ENCODE results near the gene PLXNA4. TPM values are rescaled to one million over a fixed set of nuclear protein-coding genes. Genes with fewer than 3 reads are reported as not detected.

The PLXNA4 gene
- polyA plus RNA-seq, 1 donor from 2014 or later, result not detected

- H3K27me3 Mint-ChIP-seq, result peaks cover 16% of the 10 kb centered on the region
- H3K9me3 Mint-ChIP-seq, result no peaks in the 10 kb centered on the region
- no peak overlapping the region for H3K27ac Mint-ChIP-seq
- no peak overlapping the region for H3K4me3 Mint-ChIP-seq
- no peaks in the 10 kb centered on the region for H3K4me1 Mint-ChIP-seq
- H3K36me3 Mint-ChIP-seq, result no peaks in the 10 kb centered on the region
Observed at GRCh38 chr7:132328047-132328620, 248.1 kb downstream of the PLXNA4 start.

- no peaks in the 10 kb centered on the region for H3K4me1 Mint-ChIP-seq
- no peak overlapping the region for H3K4me3 Mint-ChIP-seq
- H3K36me3 Mint-ChIP-seq, result no peaks in the 10 kb centered on the region
- H3K27me3 Mint-ChIP-seq, result peaks cover 14% of the 10 kb centered on the region
- no peaks in the 10 kb centered on the region for H3K9me3 Mint-ChIP-seq
- H3K27ac Mint-ChIP-seq, result no peak overlapping the region
Observed at GRCh38 chr7:132326878-132327589, 249.2 kb downstream of the PLXNA4 start.

GRCh38 chr7:132322970-132323369, 253.3 kb downstream of the PLXNA4 start:
- peaks cover 0 to 2% (median 0%) of the 10 kb centered on the region in 3 donors for H3K9me3 Mint-ChIP-seq
- H3K4me3 Mint-ChIP-seq, result no peak overlapping the region
- H3K4me1 Mint-ChIP-seq, result peaks cover 0 to 5% (median 3%) of the 10 kb centered on the region in 3 donors
- no peak overlapping the region for H3K27ac Mint-ChIP-seq
- H3K27me3 Mint-ChIP-seq, result peaks cover 19% of the 10 kb centered on the region
- H3K36me3 Mint-ChIP-seq, result no peaks in the 10 kb centered on the region

GRCh38 chr7:132321387-132321786, 254.9 kb downstream of the PLXNA4 start:
- no peaks in the 10 kb centered on the region for H3K36me3 Mint-ChIP-seq
- H3K9me3 Mint-ChIP-seq, result peaks cover 4 to 11% (median 5%) of the 10 kb centered on the region in 3 donors
- no peak overlapping the region for H3K27ac Mint-ChIP-seq
- H3K27me3 Mint-ChIP-seq, result peaks cover 20% of the 10 kb centered on the region
- H3K4me1 Mint-ChIP-seq, result peaks cover 0 to 7% (median 3%) of the 10 kb centered on the region in 3 donors
- no peak overlapping the region for H3K4me3 Mint-ChIP-seq

GRCh38 chr7:132319481-132319880, 256.8 kb downstream of the PLXNA4 start:
- no peak overlapping the region for H3K4me3 Mint-ChIP-seq
- H3K4me1 Mint-ChIP-seq, result peaks cover 0 to 7% (median 3%) of the 10 kb centered on the region in 3 donors
- peaks cover 13% of the 10 kb centered on the region for H3K27me3 Mint-ChIP-seq
- no peaks in the 10 kb centered on the region for H3K36me3 Mint-ChIP-seq
- H3K27ac Mint-ChIP-seq, result peak overlapping the region in 1 of 3 donors; percentile 21
- H3K9me3 Mint-ChIP-seq, result peaks cover 4 to 11% (median 7%) of the 10 kb centered on the region in 3 donors

GRCh38 chr7:132318352-132319318, 257.6 kb downstream of the PLXNA4 start:
- H3K36me3 Mint-ChIP-seq, result no peaks in the 10 kb centered on the region
- H3K4me1 Mint-ChIP-seq, result peaks cover 0 to 7% (median 3%) of the 10 kb centered on the region in 3 donors
- H3K27me3 Mint-ChIP-seq, result peaks cover 11% of the 10 kb centered on the region
- peak overlapping the region in 1 of 3 donors; percentile 21 for H3K27ac Mint-ChIP-seq
- H3K9me3 Mint-ChIP-seq, result peaks cover 4 to 11% (median 7%) of the 10 kb centered on the region in 3 donors
- H3K4me3 Mint-ChIP-seq, result peak overlapping the region in 2 of 4 donors; percentile 33 to 82

GRCh38 chr7:132317701-132318351, 258.4 kb downstream of the PLXNA4 start:
- Mint-ChIP-seq H3K4me3 (no peak overlapping the region), H3K4me1 (peaks cover 0 to 7% (median 3%) of the 10 kb centered on the region in 3 donors), H3K27ac (no peak overlapping the region), H3K36me3 (no peaks in the 10 kb centered on the region), H3K27me3 (peaks cover 13% of the 10 kb centered on the region), H3K9me3 (peaks cover 4 to 11% (median 7%) of the 10 kb centered on the region in 3 donors)

- H3K9me3 Mint-ChIP-seq, result peaks cover 4 to 10% (median 5%) of the 10 kb centered on the region in 3 donors
- H3K27me3 Mint-ChIP-seq, result peaks cover 8% of the 10 kb centered on the region
- no peak overlapping the region for H3K27ac Mint-ChIP-seq
- H3K4me1 Mint-ChIP-seq, result peaks cover 0 to under 1% (median 0%) of the 10 kb centered on the region in 3 donors
- no peaks in the 10 kb centered on the region for H3K36me3 Mint-ChIP-seq
- no peak overlapping the region for H3K4me3 Mint-ChIP-seq
Observed at GRCh38 chr7:132312531-132313055, 263.7 kb downstream of the PLXNA4 start.

- no peaks in the 10 kb centered on the region for H3K4me1 Mint-ChIP-seq
- no peak overlapping the region for H3K4me3 Mint-ChIP-seq
- peaks cover 11% of the 10 kb centered on the region for H3K27me3 Mint-ChIP-seq
- H3K36me3 Mint-ChIP-seq, result no peaks in the 10 kb centered on the region
- no peak overlapping the region for H3K27ac Mint-ChIP-seq
- H3K9me3 Mint-ChIP-seq, result peaks cover under 1 to 2% (median 2%) of the 10 kb centered on the region in 3 donors
Observed at GRCh38 chr7:132311733-132312132, 264.5 kb downstream of the PLXNA4 start.

- Mint-ChIP-seq H3K4me1 (no peaks in the 10 kb centered on the region), H3K36me3 (no peaks in the 10 kb centered on the region), H3K27me3 (peaks cover 6% of the 10 kb centered on the region), H3K9me3 (no peaks in the 10 kb centered on the region), H3K27ac (no peak overlapping the region), H3K4me3 (no peak overlapping the region)
Observed at GRCh38 chr7:132309102-132309805, 267.0 kb downstream of the PLXNA4 start.

GRCh38 chr7:132307465-132307864, 268.8 kb downstream of the PLXNA4 start:
- Mint-ChIP-seq H3K27me3 (peaks cover 4% of the 10 kb centered on the region), H3K36me3 (no peaks in the 10 kb centered on the region), H3K9me3 (no peaks in the 10 kb centered on the region), H3K4me1 (no peaks in the 10 kb centered on the region), H3K4me3 (no peak overlapping the region), H3K27ac (peak overlapping the region in 1 of 3 donors; percentile 46)

- no peaks in the 10 kb centered on the region for H3K4me1 Mint-ChIP-seq
- H3K27me3 Mint-ChIP-seq, result no peaks in the 10 kb centered on the region
- H3K4me3 Mint-ChIP-seq, result no peak overlapping the region
- no peak overlapping the region for H3K27ac Mint-ChIP-seq
- no peaks in the 10 kb centered on the region for H3K9me3 Mint-ChIP-seq
- H3K36me3 Mint-ChIP-seq, result no peaks in the 10 kb centered on the region
Observed at GRCh38 chr7:132300599-132301277, 275.5 kb downstream of the PLXNA4 start.

- H3K4me3 Mint-ChIP-seq, result no peak overlapping the region
- H3K4me1 Mint-ChIP-seq, result no peaks in the 10 kb centered on the region
- H3K9me3 Mint-ChIP-seq, result no peaks in the 10 kb centered on the region
- no peaks in the 10 kb centered on the region for H3K27me3 Mint-ChIP-seq
- H3K27ac Mint-ChIP-seq, result no peak overlapping the region
- no peaks in the 10 kb centered on the region for H3K36me3 Mint-ChIP-seq
Observed at GRCh38 chr7:132298790-132299189, 277.5 kb downstream of the PLXNA4 start.

All from IgD-negative memory B cell (primary cell).